DND-41 (cell line): ENCODE results near the gene PHF14.

Experiments
- ATAC-seq: fragments of 200-7000 bp; cut with Tn5 transposase; 3 replicates; pipeline ENCODE4 v1.9.1; 2021; ENCODE audit warnings: low read depth; ENCODE audit not compliant: insufficient read depth
- DNase-seq: peaks from one replicate; pipeline ENCODE4 v3.0.0-alpha.2; 2020
- H2AFZ ChIP-seq: 2 replicates; pipeline ENCODE4 v1.6.0; 2012; ENCODE audit warnings: low read depth, low read length
- H3K27ac ChIP-seq: 2 replicates; pipeline ENCODE4 v1.5.1; 2012; ENCODE audit warnings: low read length, inconsistent platforms
- H3K27me3 ChIP-seq: fragments of 200-600 bp; sonication (generic); 2 replicates; pipeline ENCODE4 v1.6.0; 2012; ENCODE audit warnings: low read length, mild to moderate bottlenecking, inconsistent platforms; ENCODE audit not compliant: insufficient read depth, poor library complexity
- H3K36me3 ChIP-seq: 2 replicates; pipeline ENCODE4 v1.5.1; 2012; ENCODE audit warnings: low read length, inconsistent platforms; ENCODE audit not compliant: insufficient read depth
- H3K4me1 ChIP-seq: 2 replicates; pipeline ENCODE4 v1.5.1; 2012; ENCODE audit warnings: mild to moderate bottlenecking, low read length; ENCODE audit not compliant: insufficient read depth
- H3K4me2 ChIP-seq: 2 replicates; pipeline ENCODE4 v1.6.0; 2012; ENCODE audit warnings: mild to moderate bottlenecking, moderate library complexity, low read length, inconsistent platforms; ENCODE audit not compliant: insufficient read depth
- H3K4me3 ChIP-seq, 2 experiments: fragments of 200-600 bp in 1 of 2; shearing (Covaris generic) in 1 of 2; 2 replicates each; pipeline ENCODE4 v1.5.1; 2012 to 2016; ENCODE audit warnings: inconsistent platforms in 2 of 2, low read length in 2 of 2, mild to moderate bottlenecking in 2 of 2, low read depth in 1 of 2, moderate library complexity in 1 of 2
- H3K79me2 ChIP-seq: 2 replicates; pipeline ENCODE4 v1.6.0; 2012; ENCODE audit warnings: low read length, inconsistent platforms; ENCODE audit not compliant: insufficient read depth
- H3K9ac ChIP-seq: 2 replicates; pipeline ENCODE4 v1.6.0; 2012; ENCODE audit warnings: low read depth, mild to moderate bottlenecking, inconsistent platforms, low read length, moderate library complexity
- H3K9me3 ChIP-seq: 2 replicates; pipeline ENCODE4 v1.5.1; 2012; ENCODE audit warnings: low read length, moderate library complexity, mild to moderate bottlenecking, inconsistent platforms; ENCODE audit not compliant: insufficient read depth, severe bottlenecking
- H4K20me1 ChIP-seq: 2 replicates; pipeline ENCODE4 v1.6.0; 2012; ENCODE audit warnings: low read length; ENCODE audit not compliant: insufficient read depth
- EZH2 ChIP-seq: IDR thresholded peaks from 3 replicates; pipeline ENCODE4 v1.6.1; 2012; ENCODE audit warnings: borderline replicate concordance, low read depth, mild to moderate bottlenecking, moderate library complexity, low read length, inconsistent platforms; ENCODE audit not compliant: severe bottlenecking
- TF ChIP-seq, protein P1 (sequence below): IDR thresholded peaks from 2 replicates; pipeline ENCODE4 v1.5.1; 2012; ENCODE audit warnings: borderline replicate concordance, low read length, moderate library complexity, mild to moderate bottlenecking; ENCODE audit not compliant: poor library complexity, severe bottlenecking; ENCODE audit errors: extremely low read depth

The PHF14 gene

DNA sequence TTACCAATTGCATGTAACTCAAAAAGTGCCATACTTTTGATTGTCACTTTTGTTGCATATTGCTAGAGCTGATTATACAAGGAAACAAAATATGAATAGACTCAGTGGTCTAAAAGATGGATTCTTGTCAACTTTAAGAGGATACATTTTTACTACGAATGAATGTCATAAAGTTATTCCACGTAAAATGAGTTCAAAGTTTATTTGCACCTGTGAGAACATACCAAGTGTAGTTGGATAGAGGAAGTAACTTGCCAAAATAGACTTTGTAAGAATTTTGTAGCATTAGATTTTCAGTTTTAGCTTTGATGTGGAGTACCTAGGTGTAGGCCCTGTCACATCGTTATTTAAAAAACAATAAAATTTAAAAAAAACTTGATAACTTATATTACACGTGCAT lies 106.2 kb downstream of the PHF14 start:
- H3K4me2 ChIP-seq: no peak overlapping the region
- peaks cover 8% of the 10 kb centered on the region; the same call in 1 of the 2 replicates for H3K36me3 ChIP-seq
- no peaks in the 10 kb centered on the region for H3K79me2 ChIP-seq
- H4K20me1 ChIP-seq: no peaks in the 10 kb centered on the region
- no peaks in the 10 kb centered on the region for H3K9me3 ChIP-seq
- H3K27me3 ChIP-seq: no peaks in the 10 kb centered on the region
- H3K27ac ChIP-seq: no peak overlapping the region
- no peak overlapping the region for H3K4me3 ChIP-seq
- TF ChIP-seq EZH2: no peak
- TF ChIP-seq, protein P1, sequence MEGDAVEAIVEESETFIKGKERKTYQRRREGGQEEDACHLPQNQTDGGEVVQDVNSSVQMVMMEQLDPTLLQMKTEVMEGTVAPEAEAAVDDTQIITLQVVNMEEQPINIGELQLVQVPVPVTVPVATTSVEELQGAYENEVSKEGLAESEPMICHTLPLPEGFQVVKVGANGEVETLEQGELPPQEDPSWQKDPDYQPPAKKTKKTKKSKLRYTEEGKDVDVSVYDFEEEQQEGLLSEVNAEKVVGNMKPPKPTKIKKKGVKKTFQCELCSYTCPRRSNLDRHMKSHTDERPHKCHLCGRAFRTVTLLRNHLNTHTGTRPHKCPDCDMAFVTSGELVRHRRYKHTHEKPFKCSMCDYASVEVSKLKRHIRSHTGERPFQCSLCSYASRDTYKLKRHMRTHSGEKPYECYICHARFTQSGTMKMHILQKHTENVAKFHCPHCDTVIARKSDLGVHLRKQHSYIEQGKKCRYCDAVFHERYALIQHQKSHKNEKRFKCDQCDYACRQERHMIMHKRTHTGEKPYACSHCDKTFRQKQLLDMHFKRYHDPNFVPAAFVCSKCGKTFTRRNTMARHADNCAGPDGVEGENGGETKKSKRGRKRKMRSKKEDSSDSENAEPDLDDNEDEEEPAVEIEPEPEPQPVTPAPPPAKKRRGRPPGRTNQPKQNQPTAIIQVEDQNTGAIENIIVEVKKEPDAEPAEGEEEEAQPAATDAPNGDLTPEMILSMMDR: no peak
- DNase-seq (no peak), ATAC-seq (no peak)
- no peaks in the 10 kb centered on the region for H3K4me1 ChIP-seq
- H2AFZ ChIP-seq: no peak overlapping the region
- H3K9ac ChIP-seq: no peak overlapping the region

DNA sequence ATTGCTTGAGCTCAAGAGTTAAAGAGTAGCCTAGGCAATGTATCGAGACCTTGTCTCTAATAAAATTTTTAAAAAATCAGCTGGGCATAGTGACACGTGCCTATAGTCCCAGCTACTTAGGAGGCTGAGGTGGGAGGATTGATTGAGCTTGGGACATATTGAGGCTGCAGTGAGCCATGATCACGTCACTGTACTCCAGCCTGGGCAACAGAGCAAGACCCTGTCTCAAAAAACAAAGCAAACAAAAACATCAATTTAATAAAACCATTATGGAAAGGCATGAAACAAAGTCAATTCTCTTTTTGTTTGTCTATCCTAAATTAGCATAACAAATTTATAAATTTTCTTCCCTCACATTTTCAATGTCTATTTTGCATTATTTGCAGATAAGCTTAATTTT lies 108.4 kb downstream of the PHF14 start:
- H3K4me3 ChIP-seq: no peak overlapping the region
- no peak overlapping the region for H3K9ac ChIP-seq
- H3K27ac ChIP-seq: no peak overlapping the region
- H2AFZ ChIP-seq: no peak overlapping the region
- H3K4me1 ChIP-seq: no peaks in the 10 kb centered on the region
- no peaks in the 10 kb centered on the region for H3K9me3 ChIP-seq
- no peak overlapping the region for H3K4me2 ChIP-seq
- H3K79me2 ChIP-seq: no peaks in the 10 kb centered on the region
- peaks cover 14% of the 10 kb centered on the region; the same call in 1 of the 2 replicates for H3K36me3 ChIP-seq
- H3K27me3 ChIP-seq: no peaks in the 10 kb centered on the region
- DNase-seq (no peak), ATAC-seq (no peak)
- TF ChIP-seq, protein P1: no peak
- no peak for TF ChIP-seq EZH2
- H4K20me1 ChIP-seq: no peaks in the 10 kb centered on the region

DNA sequence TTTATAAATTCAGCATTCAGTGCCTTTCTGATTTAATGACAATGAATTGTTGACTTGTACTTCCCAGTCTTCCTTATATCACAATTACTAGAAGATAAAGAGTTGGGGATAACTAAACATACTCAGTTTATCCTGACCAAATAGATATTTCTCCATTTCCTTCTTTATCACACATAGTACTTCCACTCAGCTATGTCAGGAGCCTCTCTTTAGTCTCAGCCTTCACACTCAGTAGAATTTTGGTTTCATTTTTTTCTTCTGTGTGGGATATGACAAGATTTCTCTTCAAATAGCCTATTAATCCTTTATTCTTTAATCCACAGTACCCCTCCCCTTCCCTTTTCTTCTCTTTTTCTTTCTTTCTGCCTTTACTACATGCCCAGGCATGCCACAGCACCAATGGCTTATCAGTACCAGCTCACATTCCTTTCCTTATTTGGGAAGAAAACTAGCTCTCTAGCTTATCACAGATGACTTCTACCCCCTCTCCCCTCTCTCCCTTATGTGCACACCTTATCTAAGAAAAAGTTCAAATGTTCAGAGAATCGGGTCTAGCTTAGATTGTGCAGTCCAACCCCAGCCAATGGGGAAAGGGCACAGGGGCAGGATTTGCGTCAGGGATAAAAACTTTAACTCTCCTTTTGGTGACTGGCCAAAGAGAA lies 109.0 kb downstream of the PHF14 start:
- Histone ChIP-seq H3K4me2 (no peak overlapping the region), H3K9me3 (no peaks in the 10 kb centered on the region), H3K27ac (no peak overlapping the region), H3K9ac (no peak overlapping the region), H3K4me3 (no peak overlapping the region), H2AFZ (no peak overlapping the region), H3K4me1 (no peaks in the 10 kb centered on the region), H3K79me2 (no peaks in the 10 kb centered on the region), H4K20me1 (no peaks in the 10 kb centered on the region), H3K36me3 (peaks cover 19% of the 10 kb centered on the region; the same call in 1 of the 2 replicates), H3K27me3 (no peaks in the 10 kb centered on the region)
- no peak for DNase-seq
- ATAC-seq: no peak
- TF ChIP-seq EZH2: no peak
- TF ChIP-seq, protein P1: no peak
